CD14-positive monocyte (primary cell): ENCODE data around the gene ITIH3. TPM values are rescaled to one million over a fixed set of nuclear protein-coding genes. Genes with fewer than 3 reads are reported as not detected.

Source experiments
- DNase-seq, 3 donors: peaks; one replicate each; pipeline ENCODE4 v3.0.0-alpha.2; 2011 to 2022
- H2AFZ ChIP-seq: 2 replicates; pipeline ENCODE4 v1.6.0; 2012; ENCODE audit warnings: mild to moderate bottlenecking, low read depth, low read length, inconsistent platforms; ENCODE audit not compliant: insufficient read depth, poor library complexity, severe bottlenecking
- H3K27ac ChIP-seq, 2 donors: 1 replicate in 1 of 2; 2 replicates in 1 of 2; pipeline ENCODE4 v1.5.1; 2012 to 2013; ENCODE audit warnings: low read length in 2 of 2, control low read depth in 1 of 2, inconsistent platforms in 1 of 2, low read depth in 1 of 2, mild to moderate bottlenecking in 1 of 2
- H3K27me3 ChIP-seq, 2 donors: one replicate each; pipeline versions ENCODE4 v1.6.0 to v1.6.1; 2011 to 2013; ENCODE audit warnings: low read length in 2 of 2; ENCODE audit not compliant: control insufficient read depth in 2 of 2, insufficient read depth in 2 of 2
- H3K36me3 ChIP-seq, 2 donors: replicated peaks in 1 of 2; 1 replicate in 1 of 2; 2 replicates in 1 of 2; pipeline versions ENCODE4 v1.5.1 to v1.6.1; 2012 to 2013; ENCODE audit warnings: low read length in 2 of 2, control low read depth in 1 of 2, inconsistent platforms in 1 of 2, mild to moderate bottlenecking in 1 of 2; ENCODE audit not compliant: insufficient read depth in 2 of 2, control insufficient read depth in 1 of 2
- H3K4me1 ChIP-seq, 2 donors: 1 replicate in 1 of 2; 2 replicates in 1 of 2; pipeline versions ENCODE4 v1.5.1 to v1.6.1; 2012 to 2013; ENCODE audit warnings: low read length in 2 of 2, control low read depth in 1 of 2, inconsistent platforms in 1 of 2, mild to moderate bottlenecking in 1 of 2, moderate library complexity in 1 of 2; ENCODE audit not compliant: insufficient read depth in 2 of 2, control insufficient read depth in 1 of 2
- H3K4me2 ChIP-seq: replicated peaks from 2 replicates; pipeline ENCODE3; 2012; ENCODE audit warnings: low read length, moderate library complexity, mild to moderate bottlenecking; ENCODE audit not compliant: poor library complexity, severe bottlenecking; ENCODE audit errors: extremely low read depth
- H3K4me3 ChIP-seq, 3 experiments: fragments of 200-600 bp in 1 of 3; sonication (generic) in 1 of 3; replicated peaks in 1 of 3; 1 replicate in 2 of 3; 2 replicates in 1 of 3; pipeline ENCODE4 v1.5.1; 2011 to 2013; ENCODE audit warnings: low read length in 3 of 3, mild to moderate bottlenecking in 3 of 3, control low read depth in 2 of 3, low read depth in 2 of 3, inconsistent platforms in 1 of 3, moderate library complexity in 1 of 3
- H3K79me2 ChIP-seq: 2 replicates; pipeline ENCODE4 v1.6.0; 2012; ENCODE audit warnings: mild to moderate bottlenecking, control low read depth, inconsistent platforms, low read length, moderate library complexity; ENCODE audit not compliant: insufficient read depth
- H3K9ac ChIP-seq: 2 replicates; pipeline ENCODE4 v1.6.0; 2017; ENCODE audit warnings: low read length, mild to moderate bottlenecking; ENCODE audit not compliant: insufficient read depth, poor library complexity, severe bottlenecking
- H3K9me3 ChIP-seq, 2 donors: replicated peaks in 1 of 2; 1 replicate in 1 of 2; 2 replicates in 1 of 2; pipeline versions ENCODE4 v1.5.1 to v1.6.1; 2012 to 2013; ENCODE audit warnings: low read length in 2 of 2, control low read depth in 1 of 2; ENCODE audit not compliant: control insufficient read depth in 1 of 2, insufficient read depth in 1 of 2
- H4K20me1 ChIP-seq: 2 replicates; pipeline ENCODE4 v1.6.0; 2012; ENCODE audit warnings: mild to moderate bottlenecking, low read length, control low read depth, moderate library complexity; ENCODE audit not compliant: insufficient read depth
- H3K27ac Mint-ChIP-seq, 7 donors: one replicate each; pipeline ENCODE4 v1.8.0; 2020; ENCODE audit warnings: mild to moderate bottlenecking in 7 of 7, mixed read lengths in 7 of 7, moderate library complexity in 6 of 7, inconsistent platforms in 2 of 7
- H3K27me3 Mint-ChIP-seq, 3 donors: one replicate each; pipeline ENCODE4 v1.8.0; 2021 to 2022; ENCODE audit warnings: low read depth in 3 of 3, mild to moderate bottlenecking in 3 of 3, mixed read lengths in 3 of 3, moderate library complexity in 3 of 3, inconsistent platforms in 1 of 3
- H3K36me3 Mint-ChIP-seq, 2 donors: one replicate each; pipeline ENCODE4 v1.8.0; 2020; ENCODE audit warnings: mixed read lengths in 2 of 2, inconsistent platforms in 1 of 2, mild to moderate bottlenecking in 1 of 2
- H3K4me1 Mint-ChIP-seq: one replicate; pipeline ENCODE4 v1.8.0; 2020; ENCODE audit warnings: mild to moderate bottlenecking, mixed read lengths
- H3K4me3 Mint-ChIP-seq, 2 donors: one replicate each; pipeline ENCODE4 v1.8.0; 2020; ENCODE audit warnings: mild to moderate bottlenecking in 2 of 2, mixed read lengths in 2 of 2, moderate library complexity in 1 of 2
- H3K9me3 Mint-ChIP-seq, 7 donors: one replicate each; pipeline ENCODE4 v1.8.0; 2020 to 2022; ENCODE audit warnings: mixed read lengths in 7 of 7, mild to moderate bottlenecking in 6 of 7, moderate library complexity in 6 of 7, inconsistent platforms in 2 of 7
- WGBS: methylation state at CpG from one replicate; pipeline ENCODE4 v1.1.5; 2013; ENCODE audit warnings: missing lambda C conversion rate; ENCODE audit not compliant: insufficient coverage; 5-methylcytosine and 5-hydroxymethylcytosine counted together
- intact Hi-C, 2 donors: fragments of 100-400 bp; cut with micrococcal nuclease; formaldehyde crosslinking; loops; one replicate each; pipeline versions ENCODE4 v1.15.0 to v1.15.1; 2023
- polyA plus RNA-seq, 3 donors: library from polyadenylated mRNA; depleted of rRNA in 1 of 3; unstranded in 2 of 3; stranded (reverse) in 1 of 3; fragments of 300-500 nt in 2 of 3; fragments of >200 nt in 1 of 3; fragmentation: Illumina TruSeq in 2 of 3; gene quantifications; 1 replicate in 2 of 3; 2 replicates in 1 of 3; pipeline ENCODE4 v1.2.3, GENCODE V29; 2012 to 2021
- TF ChIP-seq, protein P1 (sequence below): fragments of 200-600 bp; IDR thresholded peaks from one replicate; pipeline ENCODE4 v1.8.0; 2022; ENCODE audit warnings: antibody characterized with exemption, mild to moderate bottlenecking

The ITIH3 gene
- polyA plus RNA-seq, 3 donors: 0.07 TPM; not detected in 2

GRCh38 chr3:52781741-52782140 lies 12.9 kb upstream of the ITIH3 start:
- Histone ChIP-seq H3K27me3 (no peaks in the 10 kb centered on the region), H4K20me1 (no peaks in the 10 kb centered on the region), H3K9ac (no peak overlapping the region), H3K27ac (no peak overlapping the region), H3K9me3 (no peaks in the 10 kb centered on the region), H3K4me2 (no peak overlapping the region), H3K4me3 (no peak overlapping the region), H3K36me3 (no peaks in the 10 kb centered on the region), H2AFZ (no peak overlapping the region), H3K79me2 (no peaks in the 10 kb centered on the region), H3K4me1 (peaks cover 31 to 44% of the 10 kb centered on the region in 2 donors)
- no peak overlapping the region for H3K27ac Mint-ChIP-seq
- TF ChIP-seq, protein P1, sequence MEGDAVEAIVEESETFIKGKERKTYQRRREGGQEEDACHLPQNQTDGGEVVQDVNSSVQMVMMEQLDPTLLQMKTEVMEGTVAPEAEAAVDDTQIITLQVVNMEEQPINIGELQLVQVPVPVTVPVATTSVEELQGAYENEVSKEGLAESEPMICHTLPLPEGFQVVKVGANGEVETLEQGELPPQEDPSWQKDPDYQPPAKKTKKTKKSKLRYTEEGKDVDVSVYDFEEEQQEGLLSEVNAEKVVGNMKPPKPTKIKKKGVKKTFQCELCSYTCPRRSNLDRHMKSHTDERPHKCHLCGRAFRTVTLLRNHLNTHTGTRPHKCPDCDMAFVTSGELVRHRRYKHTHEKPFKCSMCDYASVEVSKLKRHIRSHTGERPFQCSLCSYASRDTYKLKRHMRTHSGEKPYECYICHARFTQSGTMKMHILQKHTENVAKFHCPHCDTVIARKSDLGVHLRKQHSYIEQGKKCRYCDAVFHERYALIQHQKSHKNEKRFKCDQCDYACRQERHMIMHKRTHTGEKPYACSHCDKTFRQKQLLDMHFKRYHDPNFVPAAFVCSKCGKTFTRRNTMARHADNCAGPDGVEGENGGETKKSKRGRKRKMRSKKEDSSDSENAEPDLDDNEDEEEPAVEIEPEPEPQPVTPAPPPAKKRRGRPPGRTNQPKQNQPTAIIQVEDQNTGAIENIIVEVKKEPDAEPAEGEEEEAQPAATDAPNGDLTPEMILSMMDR: no peak
- no peak overlapping the region for H3K4me3 Mint-ChIP-seq
- peaks cover 0 to 3% (median 0%) of the 10 kb centered on the region in 7 donors for H3K9me3 Mint-ChIP-seq
- intact Hi-C loops: loop anchor here in 1 of 2 donors (5.0 kb wide), 1 partner anchor 34 kb away; no protein-coding TSS in a partner anchor
- WGBS: 31% methylated on average over 10 of the region's 13 CpGs
- peaks cover 4 to 10% (median 6%) of the 10 kb centered on the region in 3 donors for H3K27me3 Mint-ChIP-seq
- DNase-seq: peak in 1 of 3 donors; percentile 30
- H3K36me3 Mint-ChIP-seq: peaks cover 2 to 5% of the 10 kb centered on the region in 2 donors
- peaks cover 47% of the 10 kb centered on the region for H3K4me1 Mint-ChIP-seq

DNA sequence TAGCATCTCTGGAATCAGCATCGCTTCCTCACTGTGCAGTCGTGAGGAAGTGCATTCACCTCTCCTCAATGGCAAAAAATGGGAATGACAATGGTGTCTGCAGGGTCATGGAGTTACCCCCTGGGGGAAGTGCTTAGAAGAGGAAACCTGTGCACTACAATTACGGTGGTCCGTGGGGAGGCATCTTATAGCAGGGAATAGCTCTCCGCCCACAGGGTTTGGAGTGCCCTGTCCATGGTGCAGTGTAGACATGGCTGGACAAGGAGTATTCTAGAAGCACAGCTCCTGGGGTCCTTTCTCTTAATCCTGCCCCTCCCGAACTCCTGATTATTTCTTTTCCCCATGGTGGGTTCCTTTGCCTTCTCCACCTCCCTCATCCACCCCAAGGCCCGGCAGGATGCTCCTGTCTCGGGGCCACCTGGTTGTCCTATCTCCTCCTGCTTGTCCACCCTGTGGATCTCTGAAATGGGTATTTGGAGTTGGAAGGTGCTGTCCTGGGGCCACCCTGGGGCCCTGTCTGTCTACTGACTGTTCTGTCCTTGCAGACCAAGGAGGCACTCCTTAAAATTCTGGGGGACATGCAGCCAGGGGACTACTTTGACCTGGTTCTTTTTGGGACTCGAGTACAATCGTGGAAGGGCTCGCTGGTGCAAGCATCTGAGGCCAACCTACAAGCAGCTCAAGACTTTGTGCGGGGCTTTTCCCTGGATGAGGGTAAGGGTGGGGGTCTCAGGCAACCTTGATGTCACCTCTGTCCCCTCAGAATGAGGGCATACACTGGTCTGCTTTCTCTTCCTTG lies 12.0 kb upstream of the ITIH3 start:
- no peak overlapping the region for H3K4me3 Mint-ChIP-seq
- no peak for DNase-seq
- peaks cover 4 to 11% (median 6%) of the 10 kb centered on the region in 3 donors for H3K27me3 Mint-ChIP-seq
- peaks cover 2 to 5% of the 10 kb centered on the region in 2 donors for H3K36me3 Mint-ChIP-seq
- no peaks in the 10 kb centered on the region for H3K9me3 ChIP-seq
- H4K20me1 ChIP-seq: no peaks in the 10 kb centered on the region
- no peaks in the 10 kb centered on the region for H3K36me3 ChIP-seq
- H3K4me2 ChIP-seq: no peak overlapping the region
- H3K9ac ChIP-seq: no peak overlapping the region
- no peaks in the 10 kb centered on the region for H3K79me2 ChIP-seq
- H3K9me3 Mint-ChIP-seq: peaks cover 0 to 3% (median 0%) of the 10 kb centered on the region in 7 donors
- H3K27me3 ChIP-seq: no peaks in the 10 kb centered on the region
- peak overlapping the region in 1 of 7 donors; percentile 59 for H3K27ac Mint-ChIP-seq
- no peak overlapping the region for H3K27ac ChIP-seq
- H3K4me1 ChIP-seq: peaks cover 31 to 44% of the 10 kb centered on the region in 2 donors
- H3K4me3 ChIP-seq: no peak overlapping the region
- WGBS: 93% methylated on average over 6 of the region's 12 CpGs
- H2AFZ ChIP-seq: no peak overlapping the region
- H3K4me1 Mint-ChIP-seq: peaks cover 46% of the 10 kb centered on the region
- intact Hi-C loops: loop anchor here in 1 of 2 donors (5.0 kb wide), 1 partner anchor 35 kb away; no protein-coding TSS in a partner anchor
- TF ChIP-seq, protein P1: no peak
